ENCODE results near the gene CANT1.

Gene CANT1

GRCh38 chr17:78985395-78985794, 24.2 kb downstream of the CANT1 start:
- no peak for TF ChIP-seq CTCF (IDR thresholded peaks at IDR 0.05; ENCODE audit: low read depth, low read length)
- H3K4me3 ChIP-seq (ENCODE audit: low read depth, low read length): no peak overlapping the region

GRCh38 chr17:78981010-78981888, 28.3 kb downstream of the CANT1 start:
- no peak overlapping the region for H3K4me3 ChIP-seq (ENCODE audit: low read depth, low read length)
- TF ChIP-seq CTCF (IDR thresholded peaks at IDR 0.05; ENCODE audit: low read depth, low read length): no peak

DNA sequence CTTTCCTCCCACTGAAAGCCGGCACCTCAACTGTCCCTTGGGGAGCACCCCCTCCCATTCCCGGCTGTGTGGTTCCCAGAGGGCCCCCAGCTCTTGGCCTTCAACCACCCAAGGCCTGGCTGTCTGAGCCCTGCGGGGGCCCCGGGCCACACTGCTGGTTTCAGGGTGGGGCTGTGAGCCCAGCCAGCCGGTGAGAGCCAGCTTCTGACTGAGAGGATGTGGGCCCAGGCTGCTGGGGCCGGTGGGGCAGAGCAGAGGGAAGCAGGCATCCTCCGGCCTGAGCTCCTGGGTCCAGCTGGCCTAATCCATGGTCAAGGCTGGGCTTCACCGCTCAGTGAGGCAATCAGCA, 29.0 kb downstream of the CANT1 start:
- no peak overlapping the region for H3K4me3 ChIP-seq (ENCODE audit: low read depth, low read length)
- no peak for TF ChIP-seq CTCF (IDR thresholded peaks at IDR 0.05; ENCODE audit: low read depth, low read length)

DNA sequence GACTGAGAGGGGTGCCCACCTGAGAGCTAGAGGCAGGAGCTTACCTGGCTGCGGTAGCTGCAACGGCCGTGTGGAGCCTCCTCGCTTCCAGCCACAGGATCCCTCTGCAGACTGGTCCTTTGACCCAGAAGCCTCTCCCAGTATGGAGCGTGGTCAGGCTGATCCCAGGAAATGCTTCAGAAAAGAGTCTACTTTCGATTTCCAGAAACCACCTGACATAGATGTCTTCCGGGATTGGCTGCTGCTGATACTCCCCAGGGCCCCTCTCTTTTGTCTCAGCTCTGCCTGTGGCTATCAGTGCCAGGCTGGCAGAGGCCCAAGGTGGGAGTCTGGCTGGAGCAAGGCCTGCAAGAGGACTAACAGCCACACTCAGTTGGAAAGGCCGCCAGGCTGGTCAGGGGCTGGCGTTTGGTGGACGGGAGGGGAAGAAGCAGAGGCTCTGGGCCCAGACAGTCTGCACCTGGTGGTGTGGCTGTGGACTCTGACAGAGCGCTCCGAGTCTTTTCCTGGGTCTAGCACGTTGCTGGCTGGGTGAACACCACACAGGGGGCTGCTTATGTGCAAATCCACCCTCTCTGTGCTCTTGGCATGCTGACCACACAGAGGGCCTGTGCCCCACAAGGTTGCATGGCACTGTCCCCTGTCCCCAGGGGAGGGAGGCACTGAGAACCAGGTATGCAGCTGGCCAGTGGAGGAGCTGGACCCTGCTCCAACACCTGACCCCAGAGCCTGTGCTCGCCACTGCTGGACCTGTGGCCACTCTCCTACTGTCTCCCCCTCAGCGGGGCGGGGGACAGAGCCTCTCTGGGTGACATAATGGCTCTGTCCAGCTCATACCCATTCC, 29.6 kb downstream of the CANT1 start, which contains the start of gene LGALS3BP:
Gene LGALS3BP (minus strand): TSS at position 144 of the 844 bp plus-strand sequence. CDS start 2,732 bp downstream, outside the sequence.
- peak within 1 kb of the TSS; percentile 51 for H3K4me3 ChIP-seq (ENCODE audit: low read depth, low read length)
- no peak for TF ChIP-seq CTCF (IDR thresholded peaks at IDR 0.05; ENCODE audit: low read depth, low read length)

DNA sequence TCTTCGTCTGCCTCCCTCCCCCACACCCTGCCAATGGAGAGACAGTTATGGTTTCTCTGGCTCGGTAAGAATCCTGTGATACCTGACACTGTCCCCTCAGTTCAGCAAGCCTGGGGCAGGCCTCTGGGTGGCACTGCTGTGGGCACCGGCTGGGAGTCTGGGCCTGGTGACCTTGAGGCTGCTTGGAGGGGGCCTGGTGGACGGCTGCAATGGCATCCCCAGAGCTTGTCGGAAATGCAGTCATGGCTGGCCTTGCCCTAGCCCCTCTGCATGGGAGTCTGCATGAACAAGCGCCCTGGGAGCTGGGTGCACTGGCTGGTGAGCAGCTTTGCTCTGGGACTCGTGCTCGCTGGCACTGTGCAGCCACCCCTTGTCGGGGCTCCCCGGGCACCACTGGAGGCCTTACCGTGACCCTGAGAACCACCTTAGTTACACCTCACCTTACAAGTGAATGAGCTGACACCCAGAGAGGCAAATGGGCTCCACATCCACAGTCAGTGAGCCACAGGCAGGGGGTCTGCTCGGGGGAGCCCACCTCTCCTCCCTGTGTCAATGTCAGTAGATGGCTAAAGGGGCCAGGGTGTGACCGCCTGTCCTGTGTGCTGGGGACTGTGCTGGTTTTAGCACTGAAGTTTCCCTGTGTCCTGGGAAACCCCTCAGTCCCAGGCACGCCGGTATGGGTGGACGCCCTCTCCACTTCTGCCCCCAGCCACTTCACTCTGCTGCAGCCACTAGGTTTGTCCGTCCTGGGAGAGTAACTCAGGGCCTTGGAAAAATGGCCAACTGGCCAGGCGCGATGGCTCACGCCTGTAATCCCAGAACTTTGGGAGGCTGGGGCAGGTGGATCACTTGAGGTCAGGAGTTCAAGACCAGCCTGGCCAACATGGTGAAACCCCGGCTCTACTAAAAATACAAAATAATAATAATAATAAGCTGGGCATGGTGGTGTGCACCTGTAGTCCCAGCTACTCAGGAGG, 31.3 kb downstream of the CANT1 start:
- no peak overlapping the region for H3K4me3 ChIP-seq (ENCODE audit: low read depth, low read length)
- TF ChIP-seq CTCF (IDR thresholded peaks at IDR 0.05; ENCODE audit: low read depth, low read length): no peak

DNA sequence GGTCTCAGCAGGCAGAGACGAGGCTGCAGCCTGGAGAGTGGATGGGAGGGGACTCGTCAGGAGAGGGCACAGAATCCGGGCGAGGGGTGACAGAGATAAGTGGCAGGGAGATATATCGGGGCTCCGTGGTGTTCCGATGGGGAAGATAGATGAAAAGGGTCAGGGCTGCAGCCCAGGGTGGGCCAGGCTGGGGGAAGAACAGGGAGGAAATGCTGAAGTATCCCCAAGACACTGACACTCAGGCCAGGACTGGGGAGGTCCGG, 32.0 kb downstream of the CANT1 start:
- H3K4me3 ChIP-seq (ENCODE audit: low read depth, low read length): no peak overlapping the region
- no peak for TF ChIP-seq CTCF (IDR thresholded peaks at IDR 0.05; ENCODE audit: low read depth, low read length)
